MG63 (cell line): ENCODE data around the gene IRF2BP1. TPM values are rescaled to one million over a fixed set of nuclear protein-coding genes. Genes with fewer than 3 reads are reported as not detected.
A peak's percentile ranks its signal among the peaks of the same experiment; 100 is the strongest.

Experiments
- DNase-seq: peaks from one replicate; pipeline ENCODE4 v3.0.0-alpha.2; 2020
- H3K27me3 ChIP-seq: fragments of 250-450 bp; sonication (Bioruptor Pico); 2 replicates; pipeline ENCODE4 v1.5.1; 2020; ENCODE audit warnings: mild to moderate bottlenecking, moderate library complexity
- H3K36me3 ChIP-seq: fragments of 250-450 bp; sonication (Bioruptor Pico); 2 replicates; pipeline ENCODE4 v1.5.1; 2020; ENCODE audit warnings: mild to moderate bottlenecking, moderate library complexity
- H3K4me3 ChIP-seq: fragments of 250-450 bp; sonication (Bioruptor Pico); 2 replicates; pipeline ENCODE4 v1.5.1; 2020; ENCODE audit warnings: mild to moderate bottlenecking, moderate library complexity
- H3K9me3 ChIP-seq: fragments of 250-450 bp; sonication (Bioruptor Pico); 2 replicates; pipeline ENCODE4 v1.5.1; 2020; ENCODE audit warnings: mild to moderate bottlenecking, moderate library complexity
- total RNA-seq: library from RNA; depleted of rRNA; stranded (reverse); fragments of >200 nt; shearing (Covaris generic); gene quantifications from 2 replicates; pipeline ENCODE4 v1.2.3, GENCODE V29; 2014; ENCODE audit warnings: low replicate concordance; rRNA removed

IRF2BP1 gene
- 48.6 and 73.7 TPM in 2 replicates for total RNA-seq

GRCh38 chr19:45885556-45886426 is at the start of gene IRF2BP1:
TSS of gene IRF2BP1 (minus strand) at chr19:45886141. CDS start at chr19:45885774, 367 bp downstream.
- peak; percentile 93 for DNase-seq
- H3K36me3 ChIP-seq, result peaks cover 18% of the 10 kb centered on the region
- no peaks in the 10 kb centered on the region for H3K27me3 ChIP-seq
- H3K4me3 ChIP-seq, result peak within 1 kb of the TSS; percentile 74
- H3K9me3 ChIP-seq, result no peaks in the 10 kb centered on the region

- Histone ChIP-seq H3K4me3 (no peak overlapping the region), H3K9me3 (no peaks in the 10 kb centered on the region), H3K36me3 (no peaks in the 10 kb centered on the region), H3K27me3 (peaks cover 38% of the 10 kb centered on the region)
- no peak for DNase-seq
Measured at GRCh38 chr19:45935267-45935666, 49.3 kb upstream of the IRF2BP1 start.

GRCh38 chr19:45934551-45935230 is 48.8 kb upstream of the IRF2BP1 start:
- no peaks in the 10 kb centered on the region for H3K36me3 ChIP-seq
- H3K27me3 ChIP-seq, result peaks cover 38% of the 10 kb centered on the region
- DNase-seq, result no peak
- no peaks in the 10 kb centered on the region for H3K9me3 ChIP-seq
- no peak overlapping the region for H3K4me3 ChIP-seq

- DNase-seq, result no peak
- Histone ChIP-seq H3K36me3 (no peaks in the 10 kb centered on the region), H3K9me3 (no peaks in the 10 kb centered on the region), H3K4me3 (no peak overlapping the region), H3K27me3 (peaks cover 41% of the 10 kb centered on the region)
Measured at GRCh38 chr19:45933759-45934158, 47.8 kb upstream of the IRF2BP1 start.

- no peak overlapping the region for H3K4me3 ChIP-seq
- DNase-seq, result no peak
- H3K36me3 ChIP-seq, result no peaks in the 10 kb centered on the region
- H3K9me3 ChIP-seq, result no peaks in the 10 kb centered on the region
- peaks cover 31% of the 10 kb centered on the region for H3K27me3 ChIP-seq
Measured at GRCh38 chr19:45931055-45931454, 45.1 kb upstream of the IRF2BP1 start.

- H3K4me3 ChIP-seq, result no peak overlapping the region
- peaks cover 17% of the 10 kb centered on the region for H3K27me3 ChIP-seq
- H3K9me3 ChIP-seq, result no peaks in the 10 kb centered on the region
- no peak for DNase-seq
- H3K36me3 ChIP-seq, result no peaks in the 10 kb centered on the region
Measured at GRCh38 chr19:45929247-45929646, 43.3 kb upstream of the IRF2BP1 start.

GRCh38 chr19:45927565-45928261 is 41.8 kb upstream of the IRF2BP1 start:
- H3K27me3 ChIP-seq, result peaks cover 13% of the 10 kb centered on the region
- H3K4me3 ChIP-seq, result no peak overlapping the region; the same call in 1 of the 2 replicates
- peak; percentile 92 for DNase-seq
- H3K36me3 ChIP-seq, result no peaks in the 10 kb centered on the region
- no peaks in the 10 kb centered on the region for H3K9me3 ChIP-seq

GRCh38 chr19:45924891-45925447 is 39.0 kb upstream of the IRF2BP1 start:
- H3K9me3 ChIP-seq, result no peaks in the 10 kb centered on the region
- no peaks in the 10 kb centered on the region for H3K36me3 ChIP-seq
- peaks cover 9% of the 10 kb centered on the region for H3K27me3 ChIP-seq
- H3K4me3 ChIP-seq, result no peak overlapping the region
- no peak for DNase-seq

GRCh38 chr19:45922281-45922680 is 36.3 kb upstream of the IRF2BP1 start:
- peaks cover 29% of the 10 kb centered on the region for H3K27me3 ChIP-seq
- H3K4me3 ChIP-seq, result no peak overlapping the region
- no peaks in the 10 kb centered on the region for H3K9me3 ChIP-seq
- no peaks in the 10 kb centered on the region for H3K36me3 ChIP-seq
- no peak for DNase-seq

GRCh38 chr19:45920458-45920857 is 34.5 kb upstream of the IRF2BP1 start:
- Histone ChIP-seq H3K36me3 (no peaks in the 10 kb centered on the region), H3K4me3 (no peak overlapping the region), H3K9me3 (no peaks in the 10 kb centered on the region), H3K27me3 (peaks cover 35% of the 10 kb centered on the region)
- DNase-seq, result no peak

- Histone ChIP-seq H3K4me3 (no peak overlapping the region), H3K9me3 (no peaks in the 10 kb centered on the region), H3K36me3 (no peaks in the 10 kb centered on the region), H3K27me3 (peaks cover 35% of the 10 kb centered on the region)
- no peak for DNase-seq
Measured at GRCh38 chr19:45919678-45920077, 33.7 kb upstream of the IRF2BP1 start.

GRCh38 chr19:45918721-45919120 is 32.8 kb upstream of the IRF2BP1 start:
- H3K27me3 ChIP-seq, result peaks cover 35% of the 10 kb centered on the region

GRCh38 chr19:45917421-45918091 is 31.6 kb upstream of the IRF2BP1 start:
- Histone ChIP-seq H3K9me3 (no peaks in the 10 kb centered on the region), H3K36me3 (no peaks in the 10 kb centered on the region), H3K27me3 (peaks cover 35% of the 10 kb centered on the region), H3K4me3 (no peak overlapping the region)
- no peak for DNase-seq

More at GRCh38 chr19:45918721-45919120, 32.8 kb upstream of the IRF2BP1 start:
- no peak for DNase-seq
- Histone ChIP-seq H3K4me3 (no peak overlapping the region), H3K9me3 (no peaks in the 10 kb centered on the region), H3K36me3 (no peaks in the 10 kb centered on the region)

GRCh38 chr19:45913874-45914830 is 28.2 kb upstream of the IRF2BP1 start, which contains the start of gene NANOS2:
TSS of gene NANOS2 (minus strand) at chr19:45914778. CDS start at chr19:45914693, 85 bp downstream.
- peaks cover 21% of the 10 kb centered on the region for H3K27me3 ChIP-seq
- no peaks in the 10 kb centered on the region for H3K36me3 ChIP-seq
- peak; percentile 48 for DNase-seq

GRCh38 chr19:45911291-45911690 is 25.4 kb upstream of the IRF2BP1 start:
- H3K27me3 ChIP-seq, result peaks cover under 1% of the 10 kb centered on the region; the same call in 1 of the 2 replicates
- no peak overlapping the region for H3K4me3 ChIP-seq
- DNase-seq, result no peak
- H3K36me3 ChIP-seq, result no peaks in the 10 kb centered on the region
- H3K9me3 ChIP-seq, result no peaks in the 10 kb centered on the region

More at GRCh38 chr19:45913874-45914830, 28.2 kb upstream of the IRF2BP1 start, which contains the start of gene NANOS2:
- Histone ChIP-seq H3K4me3 (no peak within 1 kb of the TSS), H3K9me3 (no peaks in the 10 kb centered on the region)
